Trophoblast cell (in vitro differentiated cells and primary cell): ENCODE data around the gene RAD54L2.
"Not testable (repeated sequence)": the region's sequence is repeated elsewhere in the genome, so short reads cannot be mapped to it uniquely, and the experiment has no call there.

ENCODE experiments used
- DNase-seq, 2 donors: peaks; one replicate each; pipeline ENCODE4 v3.0.0-alpha.2; 2016
- H2AFZ ChIP-seq: 2 replicates; pipeline ENCODE4 v1.6.1; 2013; ENCODE audit warnings: low read length, moderate library complexity, mild to moderate bottlenecking; ENCODE audit not compliant: insufficient read depth, poor library complexity
- H2AK5ac ChIP-seq: 2 replicates; pipeline ENCODE4 v1.6.1; 2013; ENCODE audit warnings: mild to moderate bottlenecking, low read length
- H2BK120ac ChIP-seq: 2 replicates; pipeline ENCODE4 v1.6.1; 2013; ENCODE audit warnings: low read length, mild to moderate bottlenecking, moderate library complexity; ENCODE audit not compliant: insufficient read depth, poor library complexity
- H2BK12ac ChIP-seq: 2 replicates; pipeline ENCODE4 v1.6.1; 2013; ENCODE audit warnings: mild to moderate bottlenecking, low read length, moderate library complexity
- H2BK5ac ChIP-seq: 2 replicates; pipeline ENCODE4 v1.6.1; 2013; ENCODE audit warnings: low read length, low read depth, moderate library complexity, mild to moderate bottlenecking; ENCODE audit not compliant: poor library complexity
- H3K14ac ChIP-seq: 2 replicates; pipeline ENCODE4 v1.6.1; 2013; ENCODE audit warnings: mild to moderate bottlenecking, low read length
- H3K18ac ChIP-seq: 2 replicates; pipeline ENCODE4 v1.6.1; 2013; ENCODE audit warnings: mild to moderate bottlenecking, low read length
- H3K23ac ChIP-seq: 2 replicates; pipeline ENCODE4 v1.6.1; 2013; ENCODE audit warnings: low read length
- H3K27ac ChIP-seq: 2 replicates; pipeline ENCODE4 v1.5.1; 2013; ENCODE audit warnings: low read depth, mild to moderate bottlenecking, inconsistent platforms, low read length, moderate library complexity
- H3K27me3 ChIP-seq: 2 replicates; pipeline ENCODE4 v1.6.1; 2013; ENCODE audit warnings: inconsistent platforms, mild to moderate bottlenecking, low read length, moderate library complexity; ENCODE audit not compliant: insufficient read depth
- H3K36me3 ChIP-seq, 2 experiments: 1 replicate in 1 of 2; 2 replicates in 1 of 2; pipeline ENCODE4 v1.6.1; 2013; ENCODE audit warnings: low read length in 2 of 2, mild to moderate bottlenecking in 2 of 2, moderate library complexity in 1 of 2; ENCODE audit not compliant: insufficient read depth in 2 of 2, control insufficient read depth in 1 of 2
- H3K4ac ChIP-seq: 2 replicates; pipeline ENCODE4 v1.6.1; 2013; ENCODE audit warnings: low read depth, mild to moderate bottlenecking, low read length, moderate library complexity
- H3K4me1 ChIP-seq, 2 experiments: 1 replicate in 1 of 2; 2 replicates in 1 of 2; pipeline ENCODE4 v1.6.1; 2013; ENCODE audit warnings: low read length in 2 of 2, mild to moderate bottlenecking in 2 of 2, moderate library complexity in 1 of 2; ENCODE audit not compliant: insufficient read depth in 2 of 2, control insufficient read depth in 1 of 2
- H3K4me2 ChIP-seq: 2 replicates; pipeline ENCODE4 v1.6.1; 2013; ENCODE audit warnings: inconsistent platforms, mild to moderate bottlenecking, low read length, moderate library complexity
- H3K4me3 ChIP-seq: 2 replicates; pipeline ENCODE4 v1.5.1; 2013; ENCODE audit warnings: mild to moderate bottlenecking, low read depth, low read length, inconsistent platforms
- H3K79me1 ChIP-seq: one replicate; pipeline ENCODE4 v1.6.1; 2013; ENCODE audit warnings: low read length
- H3K79me2 ChIP-seq: 2 replicates; pipeline ENCODE4 v1.6.1; 2013; ENCODE audit warnings: low read length, mild to moderate bottlenecking; ENCODE audit not compliant: control insufficient read depth, insufficient read depth, poor library complexity
- H3K9ac ChIP-seq: 2 replicates; pipeline ENCODE4 v1.6.1; 2013; ENCODE audit warnings: mild to moderate bottlenecking, low read length
- H3K9me3 ChIP-seq: 2 replicates; pipeline ENCODE4 v1.6.1; 2013; ENCODE audit warnings: low read depth, mild to moderate bottlenecking, control low read depth, inconsistent platforms, low read length; ENCODE audit not compliant: insufficient read depth
- H4K12ac ChIP-seq: 2 replicates; pipeline ENCODE4 v1.6.1; 2013; ENCODE audit warnings: low read depth, mild to moderate bottlenecking, low read length, moderate library complexity
- H4K8ac ChIP-seq: 2 replicates; pipeline ENCODE4 v1.6.1; 2013; ENCODE audit warnings: low read depth, mild to moderate bottlenecking, low read length, moderate library complexity
- H4K91ac ChIP-seq: one replicate; pipeline ENCODE4 v1.6.1; 2013; ENCODE audit warnings: low read depth, mild to moderate bottlenecking, low read length, moderate library complexity
- WGBS: extraction: QIAGEN DNeasy Blood & Tissue Kit; methylation state at CpG from one replicate; pipeline ENCODE4 v1.1.7; 2013; ENCODE audit warnings: missing lambda C conversion rate; ENCODE audit not compliant: insufficient read length, insufficient coverage; ENCODE audit errors: extremely low coverage; 5-methylcytosine and 5-hydroxymethylcytosine counted together

The RAD54L2 gene

GRCh38 chr3:51510996-51511395 is 27.5 kb upstream of the RAD54L2 start:
- no CpG with 5 or more reads among the region's 1 CpG for WGBS
- no peaks in the 10 kb centered on the region for H3K36me3 ChIP-seq
- no peaks in the 10 kb centered on the region for H3K4me1 ChIP-seq
- H3K79me2 ChIP-seq: no peaks in the 10 kb centered on the region
- no peak overlapping the region for H3K18ac ChIP-seq
- H2AK5ac ChIP-seq: no peak overlapping the region
- no peak overlapping the region for H2BK120ac ChIP-seq
- peak in 1 of 2 donors; percentile 40 for DNase-seq
- no peaks in the 10 kb centered on the region for H3K9me3 ChIP-seq
- H2AFZ ChIP-seq: no peak overlapping the region
- H2BK5ac ChIP-seq: no peak overlapping the region
- no peak overlapping the region for H2BK12ac ChIP-seq
- H4K91ac ChIP-seq: no peak overlapping the region
- no peak overlapping the region for H3K4me3 ChIP-seq
- no peaks in the 10 kb centered on the region for H3K79me1 ChIP-seq
- no peak overlapping the region for H3K23ac ChIP-seq
- H3K9ac ChIP-seq: no peak overlapping the region
- H3K4me2 ChIP-seq: no peak overlapping the region
- no peak overlapping the region for H4K8ac ChIP-seq
- no peak overlapping the region for H3K14ac ChIP-seq
- H3K27me3 ChIP-seq: no peaks in the 10 kb centered on the region
- H3K4ac ChIP-seq: no peak overlapping the region
- no peak overlapping the region for H4K12ac ChIP-seq
- no peak overlapping the region for H3K27ac ChIP-seq

GRCh38 chr3:51514210-51514609 is 24.3 kb upstream of the RAD54L2 start:
- Histone ChIP-seq H3K9me3 (no peaks in the 10 kb centered on the region), H2BK12ac (no peak overlapping the region), H3K4me2 (no peak overlapping the region), H2BK5ac (no peak overlapping the region), H4K8ac (no peak overlapping the region), H2AK5ac (no peak overlapping the region), H3K27ac (no peak overlapping the region), H3K79me2 (no peaks in the 10 kb centered on the region), H3K4me1 (no peaks in the 10 kb centered on the region), H4K91ac (no peak overlapping the region), H2BK120ac (no peak overlapping the region), H3K23ac (no peak overlapping the region), H3K79me1 (no peaks in the 10 kb centered on the region), H4K12ac (no peak overlapping the region), H3K4me3 (no peak overlapping the region), H3K4ac (no peak overlapping the region), H3K9ac (no peak overlapping the region), H3K27me3 (no peaks in the 10 kb centered on the region), H2AFZ (no peak overlapping the region), H3K18ac (no peak overlapping the region), H3K14ac (no peak overlapping the region), H3K36me3 (no peaks in the 10 kb centered on the region)
- DNase-seq: no peak
- no CpG with 5 or more reads among the region's 5 CpGs for WGBS

GRCh38 chr3:51519848-51520247 is 18.7 kb upstream of the RAD54L2 start:
- no peak overlapping the region for H3K14ac ChIP-seq
- H3K4ac ChIP-seq: no peak overlapping the region
- H2BK120ac ChIP-seq: no peak overlapping the region
- H3K27ac ChIP-seq: no peak overlapping the region
- H3K27me3 ChIP-seq: no peaks in the 10 kb centered on the region
- no peak for DNase-seq
- no peak overlapping the region for H2BK5ac ChIP-seq
- H2BK12ac ChIP-seq: no peak overlapping the region
- no peaks in the 10 kb centered on the region for H3K79me1 ChIP-seq
- H3K4me3 ChIP-seq: no peak overlapping the region
- no peak overlapping the region for H2AFZ ChIP-seq
- no peak overlapping the region for H4K12ac ChIP-seq
- no peak overlapping the region for H4K8ac ChIP-seq
- no peaks in the 10 kb centered on the region for H3K4me1 ChIP-seq
- no peak overlapping the region for H2AK5ac ChIP-seq
- no peak overlapping the region for H3K18ac ChIP-seq
- WGBS: no CpG with 5 or more reads among the region's 2 CpGs
- no peak overlapping the region for H3K9ac ChIP-seq
- H3K9me3 ChIP-seq: no peaks in the 10 kb centered on the region
- no peak overlapping the region for H3K4me2 ChIP-seq
- no peak overlapping the region for H3K23ac ChIP-seq
- H3K79me2 ChIP-seq: no peaks in the 10 kb centered on the region
- H3K36me3 ChIP-seq: no peaks in the 10 kb centered on the region
- H4K91ac ChIP-seq: no peak overlapping the region

GRCh38 chr3:51520906-51521730 is 17.4 kb upstream of the RAD54L2 start:
- not testable (repeated sequence) for H3K27me3 ChIP-seq, H2AFZ ChIP-seq, H3K4me1 ChIP-seq, H3K14ac ChIP-seq, H3K4me2 ChIP-seq, H3K18ac ChIP-seq, H3K4ac ChIP-seq, DNase-seq, H3K79me1 ChIP-seq, H2BK12ac ChIP-seq, H3K9ac ChIP-seq, H3K4me3 ChIP-seq, H4K91ac ChIP-seq, H3K27ac ChIP-seq, H2AK5ac ChIP-seq, H3K9me3 ChIP-seq, H4K8ac ChIP-seq, H2BK5ac ChIP-seq, H2BK120ac ChIP-seq, H4K12ac ChIP-seq, H3K23ac ChIP-seq, H3K79me2 ChIP-seq, H3K36me3 ChIP-seq
- WGBS: no CpG with 5 or more reads among the region's 5 CpGs
